Neural cell (in vitro differentiated cells): Measurements from ENCODE around the gene NSUN4. TPM values are rescaled to one million over a fixed set of nuclear protein-coding genes. Genes with fewer than 3 reads are reported as not detected.

ENCODE experiments used
- H2AFZ ChIP-seq: fragments of 200-600, 300-800 bp; sonication (generic), shearing (Covaris generic); 2 replicates; pipeline ENCODE4 v1.6.0; 2014; ENCODE audit warnings: low read depth, mild to moderate bottlenecking, antibody characterized with exemption, low read length, moderate library complexity
- H3F3A ChIP-seq: fragments of 200-600 bp; shearing (Covaris generic); 2 replicates; pipeline ENCODE4 v1.6.1; 2016; ENCODE audit warnings: mild to moderate bottlenecking, moderate library complexity, mixed read lengths, antibody characterized with exemption, low read length; ENCODE audit not compliant: insufficient read depth, poor library complexity, severe bottlenecking
- H3K27ac ChIP-seq: fragments of 200-600, 300-800 bp; sonication (generic), shearing (Covaris generic); 2 replicates; pipeline ENCODE4 v1.5.1; 2014; ENCODE audit warnings: mild to moderate bottlenecking, low read length, moderate library complexity
- H3K27me3 ChIP-seq: fragments of 300-800, 200-600 bp; sonication (generic), shearing (Covaris generic); 2 replicates; pipeline ENCODE4 v1.6.0; 2014; ENCODE audit warnings: mild to moderate bottlenecking, low read depth, low read length, moderate library complexity; ENCODE audit not compliant: insufficient read depth
- H3K36me3 ChIP-seq: fragments of 300-800, 200-600 bp; sonication (generic), shearing (Covaris generic); 2 replicates; pipeline ENCODE4 v1.5.1; 2014; ENCODE audit warnings: mild to moderate bottlenecking, antibody characterized with exemption, low read length, moderate library complexity; ENCODE audit not compliant: insufficient read depth
- H3K4me2 ChIP-seq: fragments of 300-800, 200-600 bp; sonication (generic), shearing (Covaris generic); 2 replicates; pipeline ENCODE4 v1.6.0; 2014; ENCODE audit warnings: mild to moderate bottlenecking, low read length
- H3K4me3 ChIP-seq: fragments of 300-800, 200-600 bp; sonication (generic), shearing (Covaris generic); 2 replicates; pipeline ENCODE4 v1.5.1; 2014; ENCODE audit warnings: mild to moderate bottlenecking, low read length, moderate library complexity
- H3K79me2 ChIP-seq: fragments of 200-600 bp; shearing (Covaris generic); replicated peaks from 2 replicates; pipeline ENCODE4 v1.6.0; 2014; ENCODE audit warnings: mild to moderate bottlenecking, low read length, moderate library complexity; ENCODE audit not compliant: insufficient read depth
- H3K9ac ChIP-seq: fragments of 300-800, 200-600 bp; sonication (generic), shearing (Covaris generic); 2 replicates; pipeline ENCODE4 v1.6.1; 2016; ENCODE audit warnings: mild to moderate bottlenecking, low read length, mixed read lengths
- H3K9me2 ChIP-seq: fragments of 200-600 bp; shearing (Covaris generic); 2 replicates; pipeline ENCODE4 v1.6.1; 2016; ENCODE audit warnings: mild to moderate bottlenecking, low read length, mixed read lengths; ENCODE audit not compliant: insufficient read depth
- H3K9me3 ChIP-seq: fragments of 200-600, 300-800 bp; sonication (generic), shearing (Covaris generic); 2 replicates; pipeline ENCODE4 v1.6.1; 2016; ENCODE audit warnings: mild to moderate bottlenecking, mixed run types, low read length, moderate library complexity, mixed read lengths
- H4K20me1 ChIP-seq: fragments of 200-600 bp; shearing (Covaris generic); 2 replicates; pipeline ENCODE4 v1.6.1; 2016; ENCODE audit warnings: mild to moderate bottlenecking, mixed run types; ENCODE audit not compliant: insufficient read depth
- EP300 ChIP-seq: fragments of 450-650 bp; conservative IDR thresholded peaks from 2 replicates; pipeline ENCODE4 v1.6.1; 2014; ENCODE audit warnings: antibody characterized with exemption, mild to moderate bottlenecking, moderate library complexity; ENCODE audit not compliant: poor library complexity, severe bottlenecking
- EZH2 ChIP-seq: fragments of 200-600, 300-800 bp; shearing (Covaris generic), sonication (generic); IDR thresholded peaks from 2 replicates; pipeline ENCODE4 v1.6.1; 2014; ENCODE audit warnings: antibody characterized with exemption, low read length, borderline replicate concordance, mild to moderate bottlenecking; ENCODE audit not compliant: insufficient read depth, poor library complexity, severe bottlenecking
- MXI1 ChIP-seq: fragments of 450-650 bp; conservative IDR thresholded peaks from 2 replicates; pipeline ENCODE4 v1.6.1; 2014; ENCODE audit warnings: antibody characterized with exemption, mild to moderate bottlenecking; ENCODE audit not compliant: poor library complexity, severe bottlenecking
- POLR2AphosphoS5 ChIP-seq: IDR thresholded peaks from 2 replicates; pipeline ENCODE4 v1.6.1; 2012
- RAD21 ChIP-seq: fragments of 450-650 bp; conservative IDR thresholded peaks from 2 replicates; pipeline ENCODE4 v1.6.1; 2014; ENCODE audit warnings: antibody characterized with exemption, mild to moderate bottlenecking, moderate library complexity
- SMC3 ChIP-seq: fragments of 450-650 bp; conservative IDR thresholded peaks from 2 replicates; pipeline ENCODE4 v1.6.1; 2014; ENCODE audit warnings: antibody characterized with exemption, mild to moderate bottlenecking, moderate library complexity; ENCODE audit not compliant: poor library complexity
- TAF1 ChIP-seq: IDR thresholded peaks from 2 replicates; pipeline ENCODE4 v1.6.1; 2012; ENCODE audit warnings: low read depth
- polyA plus RNA-seq: library from polyadenylated mRNA; depleted of rRNA; stranded (reverse); fragments of >200 nt; gene quantifications from 2 replicates; pipeline ENCODE4 v1.2.3, GENCODE V29; 2014
- TF ChIP-seq, protein P1 (sequence below): IDR thresholded peaks from 2 replicates; pipeline ENCODE4 v1.6.1; 2012; ENCODE audit warnings: borderline replicate concordance
- TF ChIP-seq, protein P2 (sequence below): fragments of 450-650 bp; IDR thresholded peaks from 2 replicates; pipeline ENCODE4 v1.5.1; 2014; ENCODE audit warnings: antibody characterized with exemption, mild to moderate bottlenecking, moderate library complexity; ENCODE audit not compliant: poor library complexity, severe bottlenecking

The NSUN4 gene
- polyA plus RNA-seq, 1 donor from 2014 or later = 8.7 TPM

DNA sequence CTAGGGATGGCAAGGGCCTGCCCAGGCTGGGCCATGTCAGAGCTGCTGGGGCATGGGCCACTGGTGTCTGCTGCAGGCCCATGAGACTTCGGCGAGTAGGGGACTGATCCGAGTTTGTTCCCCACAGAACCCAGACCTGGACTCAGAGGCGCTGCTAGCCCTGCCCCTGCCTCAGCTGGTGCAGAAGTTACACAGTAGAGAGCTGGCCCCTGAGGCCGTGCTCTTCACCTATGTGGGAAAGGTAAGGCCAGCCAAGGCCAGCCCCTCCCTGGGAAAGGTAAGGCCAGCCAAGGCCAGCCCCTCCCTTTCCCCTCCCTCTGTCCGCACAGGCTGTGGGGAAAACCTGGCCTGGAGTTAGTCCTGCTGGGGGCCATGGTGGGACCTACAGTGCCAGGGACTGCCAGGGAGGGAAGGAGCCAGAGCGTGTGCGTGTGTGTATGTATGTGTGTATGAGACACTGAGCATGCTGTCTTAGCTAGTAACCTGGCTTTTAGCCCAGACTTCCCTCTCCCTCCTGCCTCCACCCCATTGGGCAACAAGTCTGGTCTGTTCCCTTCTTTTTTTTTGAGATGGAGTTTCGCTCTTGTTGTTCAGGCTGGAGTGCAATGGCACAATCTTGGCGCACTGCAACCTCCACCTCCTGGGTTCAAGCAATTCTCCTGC, 61.5 kb downstream of the NSUN4 start:
- TF ChIP-seq, protein P1, sequence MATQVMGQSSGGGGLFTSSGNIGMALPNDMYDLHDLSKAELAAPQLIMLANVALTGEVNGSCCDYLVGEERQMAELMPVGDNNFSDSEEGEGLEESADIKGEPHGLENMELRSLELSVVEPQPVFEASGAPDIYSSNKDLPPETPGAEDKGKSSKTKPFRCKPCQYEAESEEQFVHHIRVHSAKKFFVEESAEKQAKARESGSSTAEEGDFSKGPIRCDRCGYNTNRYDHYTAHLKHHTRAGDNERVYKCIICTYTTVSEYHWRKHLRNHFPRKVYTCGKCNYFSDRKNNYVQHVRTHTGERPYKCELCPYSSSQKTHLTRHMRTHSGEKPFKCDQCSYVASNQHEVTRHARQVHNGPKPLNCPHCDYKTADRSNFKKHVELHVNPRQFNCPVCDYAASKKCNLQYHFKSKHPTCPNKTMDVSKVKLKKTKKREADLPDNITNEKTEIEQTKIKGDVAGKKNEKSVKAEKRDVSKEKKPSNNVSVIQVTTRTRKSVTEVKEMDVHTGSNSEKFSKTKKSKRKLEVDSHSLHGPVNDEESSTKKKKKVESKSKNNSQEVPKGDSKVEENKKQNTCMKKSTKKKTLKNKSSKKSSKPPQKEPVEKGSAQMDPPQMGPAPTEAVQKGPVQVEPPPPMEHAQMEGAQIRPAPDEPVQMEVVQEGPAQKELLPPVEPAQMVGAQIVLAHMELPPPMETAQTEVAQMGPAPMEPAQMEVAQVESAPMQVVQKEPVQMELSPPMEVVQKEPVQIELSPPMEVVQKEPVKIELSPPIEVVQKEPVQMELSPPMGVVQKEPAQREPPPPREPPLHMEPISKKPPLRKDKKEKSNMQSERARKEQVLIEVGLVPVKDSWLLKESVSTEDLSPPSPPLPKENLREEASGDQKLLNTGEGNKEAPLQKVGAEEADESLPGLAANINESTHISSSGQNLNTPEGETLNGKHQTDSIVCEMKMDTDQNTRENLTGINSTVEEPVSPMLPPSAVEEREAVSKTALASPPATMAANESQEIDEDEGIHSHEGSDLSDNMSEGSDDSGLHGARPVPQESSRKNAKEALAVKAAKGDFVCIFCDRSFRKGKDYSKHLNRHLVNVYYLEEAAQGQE = no peak
- no peak for TF ChIP-seq RAD21
- TF ChIP-seq EP300 = no peak
- TF ChIP-seq POLR2AphosphoS5 = no peak
- TF ChIP-seq MXI1 = no peak
- TF ChIP-seq, protein P2, sequence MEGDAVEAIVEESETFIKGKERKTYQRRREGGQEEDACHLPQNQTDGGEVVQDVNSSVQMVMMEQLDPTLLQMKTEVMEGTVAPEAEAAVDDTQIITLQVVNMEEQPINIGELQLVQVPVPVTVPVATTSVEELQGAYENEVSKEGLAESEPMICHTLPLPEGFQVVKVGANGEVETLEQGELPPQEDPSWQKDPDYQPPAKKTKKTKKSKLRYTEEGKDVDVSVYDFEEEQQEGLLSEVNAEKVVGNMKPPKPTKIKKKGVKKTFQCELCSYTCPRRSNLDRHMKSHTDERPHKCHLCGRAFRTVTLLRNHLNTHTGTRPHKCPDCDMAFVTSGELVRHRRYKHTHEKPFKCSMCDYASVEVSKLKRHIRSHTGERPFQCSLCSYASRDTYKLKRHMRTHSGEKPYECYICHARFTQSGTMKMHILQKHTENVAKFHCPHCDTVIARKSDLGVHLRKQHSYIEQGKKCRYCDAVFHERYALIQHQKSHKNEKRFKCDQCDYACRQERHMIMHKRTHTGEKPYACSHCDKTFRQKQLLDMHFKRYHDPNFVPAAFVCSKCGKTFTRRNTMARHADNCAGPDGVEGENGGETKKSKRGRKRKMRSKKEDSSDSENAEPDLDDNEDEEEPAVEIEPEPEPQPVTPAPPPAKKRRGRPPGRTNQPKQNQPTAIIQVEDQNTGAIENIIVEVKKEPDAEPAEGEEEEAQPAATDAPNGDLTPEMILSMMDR = no peak
- TF ChIP-seq TAF1 = no peak
- TF ChIP-seq EZH2 = no peak
- no peak for TF ChIP-seq SMC3
- no peak overlapping the region for H3K4me2 ChIP-seq
- no peaks in the 10 kb centered on the region for H4K20me1 ChIP-seq
- no peaks in the 10 kb centered on the region for H3K27me3 ChIP-seq
- H3K36me3 ChIP-seq = no peaks in the 10 kb centered on the region
- no peaks in the 10 kb centered on the region for H3K9me2 ChIP-seq
- H3K79me2 ChIP-seq = no peaks in the 10 kb centered on the region
- no peak overlapping the region for H3K9ac ChIP-seq
- H3F3A ChIP-seq = peaks cover 3% of the 10 kb centered on the region
- H2AFZ ChIP-seq = no peak overlapping the region
- H3K27ac ChIP-seq = no peak overlapping the region
- no peak overlapping the region for H3K4me3 ChIP-seq
- no peaks in the 10 kb centered on the region for H3K9me3 ChIP-seq

DNA sequence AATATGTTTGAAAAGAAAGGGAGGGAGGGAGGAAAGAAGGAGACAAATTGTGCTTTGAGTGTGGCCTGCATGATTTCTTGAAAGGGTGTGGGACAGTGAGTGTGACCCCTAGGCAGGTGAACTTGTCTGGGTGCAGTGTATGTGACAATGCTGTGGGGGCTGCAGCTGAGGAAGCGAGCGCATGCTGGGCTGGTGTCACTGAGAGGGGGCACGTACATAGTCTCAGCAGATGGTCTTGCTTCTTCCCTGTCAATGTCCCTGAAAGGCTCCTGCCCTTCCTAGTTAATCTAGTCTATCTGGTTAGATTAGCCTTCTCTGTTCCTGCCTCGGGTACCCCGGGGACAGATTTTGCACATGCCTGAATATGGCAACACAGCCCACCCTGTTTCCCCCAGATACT, 63.3 kb downstream of the NSUN4 start:
- H3K79me2 ChIP-seq = no peaks in the 10 kb centered on the region
- peaks cover 3% of the 10 kb centered on the region for H3F3A ChIP-seq
- no peak overlapping the region for H2AFZ ChIP-seq
- no peak overlapping the region for H3K9ac ChIP-seq
- no peak overlapping the region for H3K4me2 ChIP-seq
- H3K27ac ChIP-seq = no peak overlapping the region
- TF ChIP-seq, protein P1 = no peak
- TF ChIP-seq SMC3 (no peak), TAF1 (no peak), POLR2AphosphoS5 (no peak), MXI1 (no peak), EP300 (no peak), EZH2 (no peak), RAD21 (no peak)
- TF ChIP-seq, protein P2 = no peak
- H3K27me3 ChIP-seq = no peaks in the 10 kb centered on the region
- no peaks in the 10 kb centered on the region for H3K9me3 ChIP-seq
- H4K20me1 ChIP-seq = no peaks in the 10 kb centered on the region
- no peaks in the 10 kb centered on the region for H3K36me3 ChIP-seq
- no peak overlapping the region for H3K4me3 ChIP-seq
- H3K9me2 ChIP-seq = no peaks in the 10 kb centered on the region
